Measurements from ENCODE around the gene PIK3R3.

Gene PIK3R3

GRCh38 chr1:46117810-46118494, 14.5 kb downstream of the PIK3R3 start:
- H3K4me1 ChIP-seq (ENCODE audit: control insufficient read depth in 2 of 2, insufficient read depth in 1 of 2, low read depth in 1 of 2, low read length in 2 of 2), result no peaks in the 10 kb centered on the region
- DNase-seq (ENCODE audit: low spot score), result no peak
- H3K18ac ChIP-seq (ENCODE audit: low read length), result no peak overlapping the region
- no peaks in the 10 kb centered on the region for H3K9me3 ChIP-seq (replicated peaks in 1 of 2; ENCODE audit: control insufficient read depth in 2 of 2, insufficient read depth in 1 of 2, low read depth in 1 of 2, low read length in 2 of 2)
- no peak overlapping the region for H3K4me3 ChIP-seq (ENCODE audit: low read length in 2 of 2)
- no peak overlapping the region for H3K27ac ChIP-seq (replicated peaks; ENCODE audit: low read length)
- H3K9ac ChIP-seq (ENCODE audit: low read depth, low read length, poor library complexity), result no peak overlapping the region
- H2BK5ac ChIP-seq (ENCODE audit: low read length), result no peak overlapping the region
- H3K27me3 ChIP-seq (ENCODE audit: control insufficient read depth in 3 of 3, insufficient read depth in 3 of 3, low read depth in 1 of 3, low read length in 3 of 3), result no peaks in the 10 kb centered on the region
- no peak overlapping the region for H3K14ac ChIP-seq (ENCODE audit: low read length)
- H3K4ac ChIP-seq (ENCODE audit: low read length), result no peak overlapping the region
- no peak overlapping the region for H2AK5ac ChIP-seq (ENCODE audit: low read depth, low read length)
- no peak overlapping the region for H3K4me2 ChIP-seq (ENCODE audit: insufficient read depth, low read length, poor library complexity, severe bottlenecking)
- peaks cover 2 to 70% of the 10 kb centered on the region in 2 donors for H3K36me3 ChIP-seq (replicated peaks in 1 of 2; ENCODE audit: control insufficient read depth in 2 of 2, insufficient read depth in 2 of 2, low read length in 2 of 2)
- H3K79me1 ChIP-seq (ENCODE audit: low read depth, low read length), result peaks cover 2% of the 10 kb centered on the region
- H4K91ac ChIP-seq (ENCODE audit: low read depth, low read length, poor library complexity), result no peak overlapping the region
- H2AFZ ChIP-seq (ENCODE audit: low read length), result no peak overlapping the region
- H2BK120ac ChIP-seq (ENCODE audit: low read depth, low read length), result no peak overlapping the region
- no peak overlapping the region for H2BK12ac ChIP-seq (ENCODE audit: low read length)
- H2BK15ac ChIP-seq (ENCODE audit: low read length), result no peak overlapping the region
- no CpG with 5 or more reads among the region's 5 CpGs for WGBS, 2 donors (ENCODE audit: extremely low coverage in 2 of 2, insufficient read length in 2 of 2, insufficient replicate concordance in 1 of 2)
- H3K23ac ChIP-seq (ENCODE audit: low read depth, low read length, poor library complexity), result no peak overlapping the region
- no peak overlapping the region for H4K8ac ChIP-seq (ENCODE audit: low read depth, low read length)

- WGBS, 2 donors (ENCODE audit: extremely low coverage in 2 of 2, insufficient read length in 2 of 2, insufficient replicate concordance in 1 of 2), result no CpG with 5 or more reads among the region's 2 CpGs
- H2AK5ac ChIP-seq (ENCODE audit: low read depth, low read length), result no peak overlapping the region
- H3K79me1 ChIP-seq (ENCODE audit: low read depth, low read length), result peaks cover 2% of the 10 kb centered on the region
- no peak overlapping the region for H3K4me3 ChIP-seq (ENCODE audit: low read length in 2 of 2)
- H2BK12ac ChIP-seq (ENCODE audit: low read length), result no peak overlapping the region
- H3K4me2 ChIP-seq (ENCODE audit: insufficient read depth, low read length, poor library complexity, severe bottlenecking), result no peak overlapping the region
- H3K18ac ChIP-seq (ENCODE audit: low read length), result no peak overlapping the region
- H3K23ac ChIP-seq (ENCODE audit: low read depth, low read length, poor library complexity), result no peak overlapping the region
- peaks cover 0 to 57% of the 10 kb centered on the region in 2 donors for H3K36me3 ChIP-seq (replicated peaks in 1 of 2; ENCODE audit: control insufficient read depth in 2 of 2, insufficient read depth in 2 of 2, low read length in 2 of 2)
- no peak overlapping the region for H2BK15ac ChIP-seq (ENCODE audit: low read length)
- H3K4me1 ChIP-seq (ENCODE audit: control insufficient read depth in 2 of 2, insufficient read depth in 1 of 2, low read depth in 1 of 2, low read length in 2 of 2), result no peaks in the 10 kb centered on the region
- H2BK120ac ChIP-seq (ENCODE audit: low read depth, low read length), result no peak overlapping the region
- H3K14ac ChIP-seq (ENCODE audit: low read length), result no peak overlapping the region
- no peak overlapping the region for H4K8ac ChIP-seq (ENCODE audit: low read depth, low read length)
- no peak overlapping the region for H4K91ac ChIP-seq (ENCODE audit: low read depth, low read length, poor library complexity)
- no peaks in the 10 kb centered on the region for H3K9me3 ChIP-seq (replicated peaks in 1 of 2; ENCODE audit: control insufficient read depth in 2 of 2, insufficient read depth in 1 of 2, low read depth in 1 of 2, low read length in 2 of 2)
- no peak overlapping the region for H3K27ac ChIP-seq (replicated peaks; ENCODE audit: low read length)
- H2AFZ ChIP-seq (ENCODE audit: low read length), result no peak overlapping the region
- no peaks in the 10 kb centered on the region for H3K27me3 ChIP-seq (ENCODE audit: control insufficient read depth in 3 of 3, insufficient read depth in 3 of 3, low read depth in 1 of 3, low read length in 3 of 3)
- H3K9ac ChIP-seq (ENCODE audit: low read depth, low read length, poor library complexity), result no peak overlapping the region
- H2BK5ac ChIP-seq (ENCODE audit: low read length), result no peak overlapping the region
- no peak for DNase-seq (ENCODE audit: low spot score)
- H3K4ac ChIP-seq (ENCODE audit: low read length), result no peak overlapping the region
Measured at GRCh38 chr1:46114925-46115603, 17.4 kb downstream of the PIK3R3 start.

- no CpG with 5 or more reads among the region's 5 CpGs for WGBS, 2 donors (ENCODE audit: extremely low coverage in 2 of 2, insufficient read length in 2 of 2, insufficient replicate concordance in 1 of 2)
- Histone ChIP-seq H4K91ac (ENCODE audit: low read depth, low read length, poor library complexity) (no peak overlapping the region), H2AK5ac (ENCODE audit: low read depth, low read length) (no peak overlapping the region), H2BK12ac (ENCODE audit: low read length) (no peak overlapping the region), H3K4me1 (ENCODE audit: control insufficient read depth in 2 of 2, insufficient read depth in 1 of 2, low read depth in 1 of 2, low read length in 2 of 2) (no peaks in the 10 kb centered on the region), H3K14ac (ENCODE audit: low read length) (no peak overlapping the region), H4K8ac (ENCODE audit: low read depth, low read length) (no peak overlapping the region), H3K4ac (ENCODE audit: low read length) (no peak overlapping the region), H3K36me3 (replicated peaks in 1 of 2; ENCODE audit: control insufficient read depth in 2 of 2, insufficient read depth in 2 of 2, low read length in 2 of 2) (peaks cover 0 to 56% of the 10 kb centered on the region in 2 donors), H3K23ac (ENCODE audit: low read depth, low read length, poor library complexity) (no peak overlapping the region), H3K9me3 (replicated peaks in 1 of 2; ENCODE audit: control insufficient read depth in 2 of 2, insufficient read depth in 1 of 2, low read depth in 1 of 2, low read length in 2 of 2) (no peaks in the 10 kb centered on the region), H3K4me2 (ENCODE audit: insufficient read depth, low read length, poor library complexity, severe bottlenecking) (no peak overlapping the region), H3K4me3 (ENCODE audit: low read length in 2 of 2) (no peak overlapping the region), H2BK15ac (ENCODE audit: low read length) (no peak overlapping the region), H3K9ac (ENCODE audit: low read depth, low read length, poor library complexity) (no peak overlapping the region), H3K18ac (ENCODE audit: low read length) (no peak overlapping the region), H3K27me3 (ENCODE audit: control insufficient read depth in 3 of 3, insufficient read depth in 3 of 3, low read depth in 1 of 3, low read length in 3 of 3) (no peaks in the 10 kb centered on the region), H3K79me1 (ENCODE audit: low read depth, low read length) (peaks cover 2% of the 10 kb centered on the region), H2BK120ac (ENCODE audit: low read depth, low read length) (no peak overlapping the region), H2BK5ac (ENCODE audit: low read length) (no peak overlapping the region), H3K27ac (replicated peaks; ENCODE audit: low read length) (no peak overlapping the region), H2AFZ (ENCODE audit: low read length) (no peak overlapping the region)
- DNase-seq (ENCODE audit: low spot score), result no peak
Measured at GRCh38 chr1:46113948-46114347, 18.5 kb downstream of the PIK3R3 start.

GRCh38 chr1:46112108-46112507, 20.3 kb downstream of the PIK3R3 start:
- Histone ChIP-seq H3K23ac (ENCODE audit: low read depth, low read length, poor library complexity) (no peak overlapping the region), H3K4me1 (ENCODE audit: control insufficient read depth in 2 of 2, insufficient read depth in 1 of 2, low read depth in 1 of 2, low read length in 2 of 2) (no peaks in the 10 kb centered on the region), H3K79me1 (ENCODE audit: low read depth, low read length) (peaks cover 2% of the 10 kb centered on the region), H3K4ac (ENCODE audit: low read length) (no peak overlapping the region), H3K9me3 (replicated peaks in 1 of 2; ENCODE audit: control insufficient read depth in 2 of 2, insufficient read depth in 1 of 2, low read depth in 1 of 2, low read length in 2 of 2) (no peaks in the 10 kb centered on the region), H2BK12ac (ENCODE audit: low read length) (no peak overlapping the region), H2BK5ac (ENCODE audit: low read length) (no peak overlapping the region), H3K27me3 (ENCODE audit: control insufficient read depth in 3 of 3, insufficient read depth in 3 of 3, low read depth in 1 of 3, low read length in 3 of 3) (no peaks in the 10 kb centered on the region), H2AFZ (ENCODE audit: low read length) (no peak overlapping the region), H2AK5ac (ENCODE audit: low read depth, low read length) (no peak overlapping the region), H3K36me3 (replicated peaks in 1 of 2; ENCODE audit: control insufficient read depth in 2 of 2, insufficient read depth in 2 of 2, low read length in 2 of 2) (peaks cover 0 to 57% of the 10 kb centered on the region in 2 donors), H3K18ac (ENCODE audit: low read length) (no peak overlapping the region), H3K4me2 (ENCODE audit: insufficient read depth, low read length, poor library complexity, severe bottlenecking) (no peak overlapping the region), H3K4me3 (ENCODE audit: low read length in 2 of 2) (no peak overlapping the region), H3K27ac (replicated peaks; ENCODE audit: low read length) (no peak overlapping the region), H4K8ac (ENCODE audit: low read depth, low read length) (no peak overlapping the region), H2BK15ac (ENCODE audit: low read length) (no peak overlapping the region), H4K91ac (ENCODE audit: low read depth, low read length, poor library complexity) (no peak overlapping the region), H3K14ac (ENCODE audit: low read length) (no peak overlapping the region), H3K9ac (ENCODE audit: low read depth, low read length, poor library complexity) (no peak overlapping the region), H2BK120ac (ENCODE audit: low read depth, low read length) (no peak overlapping the region)
- no CpG with 5 or more reads among the region's 1 CpG for WGBS, 2 donors (ENCODE audit: extremely low coverage in 2 of 2, insufficient read length in 2 of 2, insufficient replicate concordance in 1 of 2)
- DNase-seq (ENCODE audit: low spot score), result no peak
